IMR-90 (cell line): ENCODE results near the gene RRAGD. TPM values are rescaled to one million over a fixed set of nuclear protein-coding genes. Genes with fewer than 3 reads are reported as not detected.

Source experiments
- ATAC-seq: fragments of 200-7000 bp; cut with Tn5 transposase; 2 replicates; pipeline ENCODE4 v1.9.1; 2020; ENCODE audit warnings: low read depth, mild to moderate bottlenecking, moderate library complexity
- BruUV-seq: library from RNA; stranded (reverse); fragments of 400-500 nt; replicated peaks from 2 replicates; lab custom pipeline; 2021; lab: Mats Ljungman, UMichigan
- CTCF ChIA-PET: fragments of 300-600 bp; formaldehyde crosslinking; extraction: SDS; loops from one replicate; lab custom pipeline; 2021; ENCODE audit warnings: antibody characterized with exemption; lab: Yijun Ruan, JAX
- POLR2A ChIA-PET: fragments of 300-600 bp; sonication (Branson Sonifier 250); formaldehyde crosslinking; loops from one replicate; lab custom pipeline; 2022; ENCODE audit warnings: antibody characterized with exemption; ENCODE audit not compliant: unreplicated experiment; lab: Charles Lee
- DNase-seq: peaks from one replicate; pipeline ENCODE4 v3.0.0; 2013
- H2AFZ ChIP-seq: replicated peaks from 2 replicates; pipeline ENCODE3; 2013; ENCODE audit warnings: low read length, mild to moderate bottlenecking; ENCODE audit not compliant: poor library complexity
- H2AK5ac ChIP-seq: 2 replicates; pipeline ENCODE4 v1.6.1; 2013; ENCODE audit warnings: low read depth, low read length, inconsistent platforms
- H2AK9ac ChIP-seq: replicated peaks from 2 replicates; pipeline ENCODE3; 2013; ENCODE audit warnings: mild to moderate bottlenecking, low read depth, low read length, moderate library complexity; ENCODE audit not compliant: poor library complexity
- H2BK120ac ChIP-seq: 2 replicates; pipeline ENCODE4 v1.6.1; 2013; ENCODE audit warnings: low read depth, low read length, inconsistent platforms
- H2BK15ac ChIP-seq: 3 replicates; pipeline ENCODE4 v1.6.1; 2013; ENCODE audit warnings: low read depth, low read length, inconsistent platforms
- H2BK20ac ChIP-seq: 2 replicates; pipeline ENCODE4 v1.6.1; 2013; ENCODE audit warnings: low read depth, mild to moderate bottlenecking, inconsistent platforms, low read length, moderate library complexity
- H2BK5ac ChIP-seq: 2 replicates; pipeline ENCODE4 v1.6.1; 2013; ENCODE audit warnings: mild to moderate bottlenecking, low read depth, low read length, inconsistent platforms; ENCODE audit not compliant: poor library complexity, severe bottlenecking
- H3K14ac ChIP-seq: replicated peaks from 2 replicates; pipeline ENCODE4 v1.6.1; 2013; ENCODE audit warnings: low read depth, low read length, inconsistent platforms
- H3K18ac ChIP-seq: 2 replicates; pipeline ENCODE4 v1.6.1; 2013; ENCODE audit warnings: low read depth, low read length, control low read depth
- H3K23ac ChIP-seq: 2 replicates; pipeline ENCODE4 v1.6.1; 2013; ENCODE audit warnings: low read depth, low read length, inconsistent platforms
- H3K27ac ChIP-seq: 2 replicates; pipeline ENCODE4 v1.5.1; 2013; ENCODE audit warnings: mild to moderate bottlenecking, control low read depth, low read length; ENCODE audit not compliant: insufficient read depth
- H3K27me3 ChIP-seq: 2 replicates; pipeline ENCODE4 v1.6.1; 2013; ENCODE audit warnings: low read length; ENCODE audit not compliant: control insufficient read depth, insufficient read depth
- H3K36me3 ChIP-seq: 2 replicates; pipeline ENCODE4 v1.6.1; 2013; ENCODE audit warnings: low read length, mixed read lengths; ENCODE audit not compliant: control insufficient read depth, insufficient read depth
- H3K4ac ChIP-seq: 2 replicates; pipeline ENCODE4 v1.6.1; 2013; ENCODE audit warnings: low read depth, low read length, inconsistent platforms
- H3K4me1 ChIP-seq: 2 replicates; pipeline ENCODE4 v1.6.1; 2013; ENCODE audit warnings: low read length, mixed read lengths; ENCODE audit not compliant: control insufficient read depth, insufficient read depth
- H3K4me2 ChIP-seq: 2 replicates; pipeline ENCODE4 v1.6.1; 2013; ENCODE audit warnings: low read depth, mild to moderate bottlenecking, control low read depth, low read length, moderate library complexity
- H3K4me3 ChIP-seq: 2 replicates; pipeline ENCODE4 v1.5.1; 2013; ENCODE audit warnings: low read depth, mild to moderate bottlenecking, control low read depth, low read length, moderate library complexity; ENCODE audit not compliant: insufficient read depth
- H3K56ac ChIP-seq: 2 replicates; pipeline ENCODE4 v1.6.1; 2013; ENCODE audit warnings: low read length, inconsistent platforms; ENCODE audit not compliant: insufficient read depth; ENCODE audit errors: extremely low read depth
- H3K79me1 ChIP-seq, 2 experiments: 2 replicates each; pipeline ENCODE4 v1.6.1; 2013; ENCODE audit warnings: low read length in 2 of 2, inconsistent platforms in 1 of 2, low read depth in 1 of 2
- H3K9ac ChIP-seq: 2 replicates; pipeline ENCODE4 v1.6.1; 2013; ENCODE audit warnings: low read depth, low read length, control low read depth
- H3K9me1 ChIP-seq: 2 replicates; pipeline ENCODE4 v1.6.1; 2013; ENCODE audit warnings: low read length, inconsistent platforms; ENCODE audit not compliant: insufficient read depth
- H3K9me3 ChIP-seq: 2 replicates; pipeline ENCODE4 v1.6.1; 2013; ENCODE audit warnings: low read length; ENCODE audit not compliant: control insufficient read depth, insufficient read depth
- H4K20me1 ChIP-seq: 2 replicates; pipeline ENCODE4 v1.6.1; 2013; ENCODE audit warnings: low read length, inconsistent platforms; ENCODE audit not compliant: insufficient read depth
- H4K5ac ChIP-seq: 2 replicates; pipeline ENCODE4 v1.6.1; 2013; ENCODE audit warnings: mild to moderate bottlenecking, low read depth, low read length, control low read depth
- H4K8ac ChIP-seq, 2 experiments: 2 replicates each; pipeline ENCODE4 v1.6.1; 2013; ENCODE audit warnings: low read depth in 2 of 2, low read length in 2 of 2, control low read depth in 1 of 2, inconsistent platforms in 1 of 2
- H4K91ac ChIP-seq: 2 replicates; pipeline ENCODE4 v1.6.1; 2013; ENCODE audit warnings: low read depth, low read length, inconsistent platforms; ENCODE audit not compliant: insufficient read depth
- SMC3 ChIP-seq: fragments of 150-350 bp; IDR thresholded peaks from 2 replicates; pipeline ENCODE4 v1.6.1; 2016; ENCODE audit warnings: low read depth, mild to moderate bottlenecking, antibody characterized with exemption, low read length, moderate library complexity
- WGBS, 2 experiments: methylation state at CpG; one replicate each; pipeline versions ENCODE4 v1.1.5 to v1.1.7; 2013; ENCODE audit warnings: missing lambda C conversion rate in 2 of 2; ENCODE audit not compliant: insufficient read length in 1 of 2; ENCODE audit errors: extremely low coverage in 2 of 2; 5-methylcytosine and 5-hydroxymethylcytosine counted together
- dilution Hi-C: fragments of 300-500 bp; cut with HindIII; formaldehyde crosslinking; loops from one replicate; pipeline ENCODE4 v1.14.3; 2018; ENCODE audit warnings: low sequenced_read_pairs; ENCODE audit not compliant: unreplicated experiment
- in situ Hi-C: fragments of 300-500 bp; cut with MboI; formaldehyde crosslinking; loops from 3 replicates; pipeline ENCODE4 v1.14.3; 2019; ENCODE audit warnings: low sequenced_read_pairs, inconsistent platforms, mixed read lengths
- intact Hi-C: fragments of 100-400 bp; cut with micrococcal nuclease; formaldehyde crosslinking; loops from 2 replicates; pipeline ENCODE4 v1.10.0; 2022
- polyA plus RNA-seq, 3 experiments: library from polyadenylated mRNA; depleted of rRNA; stranded (reverse); fragments of >200 nt; gene quantifications; 2 replicates each; pipeline ENCODE4 v1.2.3, GENCODE V29; 2012; ENCODE audit warnings: low replicate concordance in 1 of 3
- total RNA-seq: library from RNA; depleted of rRNA; stranded (reverse); fragments of >200 nt; gene quantifications from 2 replicates; pipeline ENCODE4 v1.2.3, GENCODE V29; 2012
- TF ChIP-seq, protein P1 (sequence below): fragments of 150-350 bp; IDR thresholded peaks from 2 replicates; pipeline ENCODE4 v1.6.1; 2016; ENCODE audit warnings: low read depth, mild to moderate bottlenecking, low read length, moderate library complexity, borderline replicate concordance

RRAGD gene
- total and polyA plus RNA-seq, 2 of the 4 experiments (the other 2 are of a cell fraction), result not detected

- Histone ChIP-seq H3K9me3 (no peaks in the 10 kb centered on the region), H3K36me3 (no peaks in the 10 kb centered on the region), H3K18ac (no peak overlapping the region), H2AK9ac (no peak overlapping the region), H3K4ac (no peak overlapping the region), H2BK120ac (no peak overlapping the region), H4K8ac (no peak overlapping the region), H3K4me2 (no peak overlapping the region), H2BK20ac (no peak overlapping the region), H3K27me3 (peaks cover 9% of the 10 kb centered on the region), H3K4me3 (no peak overlapping the region), H3K56ac (no peak overlapping the region), H4K20me1 (no peaks in the 10 kb centered on the region), H3K14ac (no peak overlapping the region), H2BK15ac (no peak overlapping the region), H3K27ac (no peak overlapping the region), H2AK5ac (no peak overlapping the region), H3K4me1 (no peaks in the 10 kb centered on the region), H3K9me1 (no peaks in the 10 kb centered on the region), H4K91ac (no peak overlapping the region), H3K79me1 (no peaks in the 10 kb centered on the region), H4K5ac (no peak overlapping the region), H2AFZ (no peak overlapping the region), H2BK5ac (no peak overlapping the region), H3K9ac (no peak overlapping the region), H3K23ac (no peak overlapping the region)
- TF ChIP-seq SMC3, result no peak
- TF ChIP-seq, protein P1, sequence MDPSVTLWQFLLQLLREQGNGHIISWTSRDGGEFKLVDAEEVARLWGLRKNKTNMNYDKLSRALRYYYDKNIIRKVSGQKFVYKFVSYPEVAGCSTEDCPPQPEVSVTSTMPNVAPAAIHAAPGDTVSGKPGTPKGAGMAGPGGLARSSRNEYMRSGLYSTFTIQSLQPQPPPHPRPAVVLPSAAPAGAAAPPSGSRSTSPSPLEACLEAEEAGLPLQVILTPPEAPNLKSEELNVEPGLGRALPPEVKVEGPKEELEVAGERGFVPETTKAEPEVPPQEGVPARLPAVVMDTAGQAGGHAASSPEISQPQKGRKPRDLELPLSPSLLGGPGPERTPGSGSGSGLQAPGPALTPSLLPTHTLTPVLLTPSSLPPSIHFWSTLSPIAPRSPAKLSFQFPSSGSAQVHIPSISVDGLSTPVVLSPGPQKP, result no peak
- intact Hi-C loops (no loop called here), in situ Hi-C loops (no loop called here), dilution Hi-C loops (no loop called here)
- DNase-seq (no peak), ATAC-seq (no peak)
- POLR2A ChIA-PET, result no interaction called here
- no CpG with 5 or more reads among the region's 2 CpGs for WGBS, 2 experiments
- CTCF ChIA-PET, result no interaction called here
- no TSS peak for BruUV-seq
Measured at GRCh38 chr6:89439014-89439413, 26.9 kb upstream of the RRAGD start.
